Stimulated activated memory B cell treated with anti-CD40 and anti-IgM and Interleukin-4, amounts not matched to agents 10 μg/mL and 1 μg/mL and 100 μg/mL, for 72 hours (primary cell): Measurements from ENCODE around the gene IQCE.
"Not testable (repeated sequence)": the region's sequence is repeated elsewhere in the genome, so short reads cannot be mapped to it uniquely, and the experiment has no call there.

Experiments used
- ATAC-seq: fragments of 150-1000 bp; cut with Tn5 transposase; 2 replicates; pipeline ENCODE4 v1.10.0; 2021
- H3K27ac Mint-ChIP-seq: one replicate; pipeline ENCODE4 v1.8.0; 2022; ENCODE audit warnings: mild to moderate bottlenecking, mixed read lengths
- H3K27me3 Mint-ChIP-seq: one replicate; pipeline ENCODE4 v1.8.0; 2022; ENCODE audit warnings: mixed read lengths
- H3K36me3 Mint-ChIP-seq: one replicate; pipeline ENCODE4 v1.8.0; 2022; ENCODE audit warnings: mixed read lengths
- H3K4me1 Mint-ChIP-seq: one replicate; pipeline ENCODE4 v1.8.0; 2022; ENCODE audit warnings: mixed read lengths
- H3K4me3 Mint-ChIP-seq: one replicate; pipeline ENCODE4 v1.8.0; 2022; ENCODE audit warnings: mild to moderate bottlenecking, moderate library complexity, mixed read lengths
- H3K9me3 Mint-ChIP-seq: one replicate; pipeline ENCODE4 v1.8.0; 2022; ENCODE audit warnings: mixed read lengths

The IQCE gene

DNA sequence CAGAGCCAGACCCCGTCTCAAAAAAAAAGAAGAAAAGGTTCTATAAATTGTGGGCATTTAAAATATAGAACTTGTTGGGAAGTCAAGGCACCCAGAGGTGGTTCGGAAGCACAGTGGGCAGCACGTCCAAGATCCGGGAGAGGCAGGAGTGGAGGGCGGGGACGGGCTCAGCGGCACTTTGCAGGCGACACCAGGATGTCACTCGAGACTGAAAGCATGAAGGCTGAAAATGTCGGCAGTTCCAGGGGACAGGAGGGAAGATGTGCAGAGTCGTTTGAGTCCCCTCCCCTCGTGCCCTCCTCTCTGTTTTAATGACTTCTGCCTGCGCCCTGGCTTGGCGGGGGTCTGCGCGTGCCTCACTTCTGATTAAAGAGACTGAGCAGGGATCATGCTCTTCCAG is 30.6 kb downstream of the IQCE start:
- H3K36me3 Mint-ChIP-seq = peaks cover 34% of the 10 kb centered on the region
- H3K4me3 Mint-ChIP-seq = no peak overlapping the region
- H3K27ac Mint-ChIP-seq = no peak overlapping the region
- H3K4me1 Mint-ChIP-seq = no peaks in the 10 kb centered on the region
- no peaks in the 10 kb centered on the region for H3K9me3 Mint-ChIP-seq
- H3K27me3 Mint-ChIP-seq = no peaks in the 10 kb centered on the region
- no peak for ATAC-seq

DNA sequence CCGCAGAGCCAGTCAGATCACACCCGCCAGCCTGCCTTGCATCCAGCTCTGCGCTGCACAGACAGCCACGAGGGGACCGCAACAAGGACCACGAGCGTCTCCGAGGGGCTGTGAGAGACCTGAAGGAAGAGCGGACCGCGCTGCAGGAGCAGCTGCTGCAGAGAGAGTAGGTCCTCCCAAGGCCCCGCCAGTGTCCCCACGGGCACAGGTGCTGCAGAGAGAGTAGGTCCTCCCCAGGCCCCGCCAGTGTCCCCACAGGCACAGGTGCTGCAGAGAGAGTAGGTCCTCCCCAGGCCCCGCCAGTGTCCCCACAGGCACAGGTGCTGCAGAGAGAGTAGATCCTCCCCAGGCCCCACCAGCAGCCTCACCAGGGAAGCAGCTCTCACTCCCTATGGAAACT is 31.2 kb downstream of the IQCE start:
- not testable (repeated sequence) for ATAC-seq, H3K27me3 Mint-ChIP-seq, H3K4me1 Mint-ChIP-seq, H3K27ac Mint-ChIP-seq, H3K4me3 Mint-ChIP-seq, H3K9me3 Mint-ChIP-seq
- peaks cover 34% of the 10 kb centered on the region for H3K36me3 Mint-ChIP-seq

DNA sequence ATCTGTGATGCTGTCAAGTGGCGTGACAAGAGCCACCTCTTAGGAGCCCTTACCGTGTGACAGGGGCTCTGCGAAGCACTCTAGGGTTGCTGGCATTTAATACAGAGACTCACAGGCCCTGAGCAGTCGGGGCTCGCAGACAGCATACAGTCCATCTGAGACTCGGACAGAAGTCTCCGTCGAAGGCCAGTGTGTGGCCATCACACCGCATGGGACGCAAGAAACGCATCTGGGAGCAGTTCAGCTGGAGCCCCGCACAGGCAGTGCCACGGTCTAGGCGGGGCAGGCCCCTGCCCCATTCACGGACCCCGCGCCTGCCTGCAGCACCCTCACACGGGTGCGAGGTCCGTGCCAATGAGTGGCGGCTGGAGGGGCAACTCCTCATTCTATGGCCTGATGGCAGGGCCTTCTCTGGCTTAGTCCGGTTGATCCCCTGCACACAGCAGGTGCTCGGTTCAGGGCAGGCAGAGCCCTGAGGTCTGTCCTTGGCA is 33.6 kb downstream of the IQCE start:
- no peaks in the 10 kb centered on the region for H3K4me1 Mint-ChIP-seq
- H3K27ac Mint-ChIP-seq = no peak overlapping the region
- no peaks in the 10 kb centered on the region for H3K27me3 Mint-ChIP-seq
- ATAC-seq = no peak
- H3K4me3 Mint-ChIP-seq = no peak overlapping the region
- H3K36me3 Mint-ChIP-seq = peaks cover 32% of the 10 kb centered on the region
- no peaks in the 10 kb centered on the region for H3K9me3 Mint-ChIP-seq

DNA sequence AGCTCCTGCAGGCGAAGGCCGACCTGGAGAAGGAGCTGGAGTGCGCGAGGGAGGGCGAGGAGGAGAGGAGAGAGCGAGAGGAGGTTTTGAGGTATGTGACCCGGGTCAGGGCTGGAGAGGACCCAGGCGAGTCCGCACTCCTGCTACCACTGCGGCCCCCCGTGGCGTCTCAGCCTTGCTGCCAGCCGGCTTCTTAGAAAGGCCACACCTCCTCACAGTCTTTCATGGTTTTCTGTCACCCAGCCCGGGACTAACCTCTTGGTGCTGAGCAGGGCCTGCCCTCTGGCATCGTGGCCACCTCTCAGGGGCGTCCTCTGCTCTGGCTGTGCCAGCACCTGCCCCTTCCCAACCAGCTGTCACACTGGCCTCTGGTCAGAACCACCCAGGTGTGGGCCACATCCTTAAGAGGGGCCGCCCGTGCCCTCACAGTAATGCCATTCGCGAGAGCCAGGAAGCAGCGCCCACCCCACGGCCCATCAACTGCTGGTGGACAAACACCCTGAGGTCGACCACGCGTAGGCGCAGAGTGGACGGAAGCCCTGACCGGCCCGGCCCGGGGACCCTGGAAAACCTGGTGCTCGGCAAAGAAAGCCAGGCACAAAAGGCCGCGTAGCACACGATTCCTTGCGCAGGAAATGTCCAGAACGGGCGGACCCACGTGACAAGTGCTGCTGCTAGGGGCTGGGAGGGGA is 34.4 kb downstream of the IQCE start:
- Mint-ChIP-seq H3K27me3 (no peaks in the 10 kb centered on the region), H3K4me1 (no peaks in the 10 kb centered on the region), H3K36me3 (peaks cover 29% of the 10 kb centered on the region), H3K4me3 (no peak overlapping the region), H3K27ac (no peak overlapping the region), H3K9me3 (no peaks in the 10 kb centered on the region)
- ATAC-seq = no peak

DNA sequence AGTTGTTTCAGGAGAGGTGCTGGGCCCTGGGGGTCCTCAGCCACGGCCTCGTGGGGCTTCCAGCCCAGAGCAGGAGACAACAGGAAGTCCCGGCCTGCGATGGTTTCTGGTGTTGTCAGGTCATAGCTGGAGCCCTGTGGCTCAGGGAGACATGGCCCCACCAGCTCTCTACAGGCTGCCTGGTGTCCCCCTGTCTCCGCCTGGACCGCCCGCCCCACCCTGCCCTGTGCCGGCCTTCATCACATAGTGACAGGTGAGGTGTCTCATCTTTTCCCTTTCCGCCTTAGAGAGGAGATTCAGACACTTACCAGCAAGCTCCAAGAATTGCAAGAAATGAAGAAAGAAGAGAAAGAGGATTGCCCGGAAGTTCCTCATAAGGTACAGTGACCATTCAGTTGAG is 35.8 kb downstream of the IQCE start:
- peaks cover 37% of the 10 kb centered on the region for H3K36me3 Mint-ChIP-seq
- H3K27me3 Mint-ChIP-seq = no peaks in the 10 kb centered on the region
- H3K4me1 Mint-ChIP-seq = no peaks in the 10 kb centered on the region
- no peak overlapping the region for H3K27ac Mint-ChIP-seq
- no peaks in the 10 kb centered on the region for H3K9me3 Mint-ChIP-seq
- ATAC-seq = no peak
- no peak overlapping the region for H3K4me3 Mint-ChIP-seq

DNA sequence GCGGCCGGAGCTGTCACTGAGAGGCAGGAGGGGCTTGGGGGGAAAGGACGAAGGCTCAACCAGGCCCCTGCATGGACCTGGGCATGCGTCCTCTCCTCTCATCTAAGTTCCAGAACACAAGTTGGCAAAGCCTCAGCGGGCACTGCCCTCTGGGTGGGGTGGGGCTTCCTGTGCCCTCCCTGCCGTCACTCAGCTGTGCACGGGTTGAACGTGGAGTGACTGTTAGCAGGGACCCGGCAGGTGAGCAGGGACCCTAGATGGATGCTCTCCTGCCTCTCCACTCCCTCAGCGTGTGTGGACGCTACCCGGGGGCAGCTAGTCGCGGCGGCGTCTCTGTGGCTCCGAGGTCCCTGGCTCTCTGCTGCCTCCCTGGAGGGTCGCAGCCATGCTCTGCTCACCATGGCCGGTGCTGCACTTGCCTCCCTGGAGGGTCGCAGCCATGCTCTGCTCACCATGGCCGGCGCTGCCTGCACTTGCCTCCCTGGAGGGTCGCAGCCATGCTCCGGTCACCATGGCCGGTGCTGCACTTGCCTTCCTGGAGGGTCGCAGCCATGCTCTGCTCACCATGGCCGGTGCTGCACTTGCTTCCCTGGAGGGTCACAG is 36.6 kb downstream of the IQCE start:
- no peaks in the 10 kb centered on the region for H3K4me1 Mint-ChIP-seq
- peaks cover 40% of the 10 kb centered on the region for H3K36me3 Mint-ChIP-seq
- no peak overlapping the region for H3K27ac Mint-ChIP-seq
- H3K27me3 Mint-ChIP-seq = no peaks in the 10 kb centered on the region
- no peaks in the 10 kb centered on the region for H3K9me3 Mint-ChIP-seq
- no peak for ATAC-seq
- H3K4me3 Mint-ChIP-seq = no peak overlapping the region

DNA sequence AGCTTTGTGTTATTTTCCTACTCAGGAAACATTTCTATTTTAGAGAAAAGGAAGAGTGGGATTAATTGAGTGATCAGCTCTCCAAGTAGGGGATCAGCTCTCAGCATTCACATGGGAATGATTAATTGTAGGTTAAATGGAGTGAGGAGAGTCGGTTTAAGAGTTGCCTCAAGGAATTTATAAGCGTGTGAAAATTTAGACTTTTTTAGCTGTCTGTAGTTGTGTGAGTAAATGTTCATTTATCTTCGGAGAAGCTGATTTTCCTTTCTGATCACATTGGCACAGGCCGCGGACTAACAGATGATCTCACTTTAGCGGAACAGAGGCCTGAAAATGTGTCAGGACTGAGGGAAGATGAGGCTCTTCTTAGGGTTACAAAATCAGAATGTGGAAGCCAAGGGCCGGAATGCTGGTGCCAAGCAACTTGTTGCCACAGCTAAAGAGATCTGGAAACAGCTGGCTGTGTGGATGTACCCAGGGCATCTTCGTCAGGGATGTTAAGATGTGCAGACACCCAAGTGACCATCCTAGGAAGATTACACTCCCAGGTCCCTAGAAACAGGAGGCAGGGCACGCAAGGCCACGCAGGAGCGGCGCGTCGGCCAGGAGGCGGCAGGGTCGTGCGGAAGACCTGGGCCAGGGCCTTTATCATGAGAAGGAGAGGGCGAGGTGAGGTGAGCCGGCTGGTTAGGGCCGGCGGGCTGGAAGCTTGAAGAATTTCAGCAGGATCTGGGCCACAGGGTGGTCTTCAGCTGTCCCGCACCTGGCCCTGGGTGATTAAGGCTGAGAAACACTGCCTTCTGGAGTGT is 37.9 kb downstream of the IQCE start:
- Mint-ChIP-seq H3K36me3 (peaks cover 46% of the 10 kb centered on the region), H3K27me3 (no peaks in the 10 kb centered on the region), H3K27ac (no peak overlapping the region), H3K4me1 (no peaks in the 10 kb centered on the region), H3K4me3 (no peak overlapping the region), H3K9me3 (no peaks in the 10 kb centered on the region)
- no peak for ATAC-seq

DNA sequence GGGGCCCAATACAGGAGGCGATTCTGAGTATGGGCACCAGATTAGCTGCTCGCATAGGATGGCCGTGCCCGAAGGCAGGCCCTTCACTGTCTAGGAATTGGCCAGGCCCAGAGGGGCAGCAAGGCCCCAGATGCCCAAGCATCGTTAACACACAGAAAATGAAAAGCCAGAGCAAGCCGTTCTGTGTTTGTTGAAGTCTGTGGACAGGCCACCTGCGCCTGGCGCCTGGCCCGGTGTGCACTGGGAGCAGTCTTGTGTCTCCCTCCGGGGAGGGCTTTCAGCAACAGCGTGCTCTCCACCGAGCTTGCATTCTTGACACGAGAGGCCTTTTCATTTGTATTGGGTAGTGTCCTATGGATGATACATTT is 38.5 kb downstream of the IQCE start:
- Mint-ChIP-seq H3K4me3 (no peak overlapping the region), H3K27ac (no peak overlapping the region), H3K9me3 (no peaks in the 10 kb centered on the region), H3K27me3 (no peaks in the 10 kb centered on the region), H3K4me1 (no peaks in the 10 kb centered on the region), H3K36me3 (peaks cover 51% of the 10 kb centered on the region)
- ATAC-seq = no peak

DNA sequence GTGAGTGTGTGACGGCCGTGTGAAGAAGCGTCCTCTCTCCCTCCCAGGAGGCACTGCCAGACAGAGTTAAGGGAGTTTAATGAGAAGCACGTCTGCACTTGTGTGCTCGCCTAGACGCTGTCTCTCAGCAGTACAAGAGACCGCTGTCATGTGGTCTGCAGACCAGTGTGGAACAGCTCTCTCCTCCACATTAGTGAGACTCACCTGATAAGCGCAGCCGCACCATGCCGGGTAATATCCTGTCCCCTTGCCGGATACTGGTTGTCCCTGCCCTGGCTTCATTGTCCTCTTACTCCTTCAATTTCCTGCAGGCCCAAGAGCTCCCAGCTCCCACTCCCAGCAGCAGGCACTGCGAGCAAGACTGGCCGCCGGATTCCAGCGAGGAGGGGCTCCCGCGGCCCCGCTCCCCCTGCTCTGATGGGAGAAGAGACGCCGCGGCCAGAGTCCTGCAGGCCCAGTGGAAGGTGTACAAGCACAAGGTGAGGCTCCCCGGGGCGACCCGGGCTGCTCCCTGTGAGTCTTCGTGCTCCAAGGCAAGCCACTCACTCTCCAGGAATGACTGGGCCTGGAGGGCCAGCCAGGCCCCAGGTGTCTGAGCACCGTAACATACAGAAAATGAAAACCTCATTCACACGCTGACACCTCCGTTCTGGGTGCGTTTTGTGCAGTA is 39.5 kb downstream of the IQCE start:
- Mint-ChIP-seq H3K27ac (no peak overlapping the region), H3K27me3 (no peaks in the 10 kb centered on the region), H3K4me1 (peaks cover 3% of the 10 kb centered on the region), H3K36me3 (peaks cover 43% of the 10 kb centered on the region), H3K9me3 (no peaks in the 10 kb centered on the region), H3K4me3 (no peak overlapping the region)
- no peak for ATAC-seq

DNA sequence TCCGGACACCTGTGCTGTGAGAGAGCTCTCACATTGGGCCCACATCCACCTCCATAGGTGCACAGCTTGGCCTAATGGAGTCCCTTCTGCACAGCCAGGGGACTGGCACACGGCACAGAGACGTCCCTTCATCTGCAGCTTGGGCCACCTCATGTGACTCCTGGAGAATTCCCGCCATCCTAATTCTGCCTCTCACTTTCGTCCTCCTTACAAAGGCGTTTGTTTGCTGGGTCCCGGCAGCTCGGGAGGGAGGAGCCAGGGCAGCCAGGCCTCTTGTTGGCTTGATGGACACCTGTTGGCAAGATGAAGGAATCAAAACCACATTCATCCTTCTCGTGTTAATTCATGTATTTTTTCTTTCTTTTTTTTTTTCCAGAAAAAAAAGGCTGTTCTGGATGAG is 42.3 kb downstream of the IQCE start:
- no peak overlapping the region for H3K4me3 Mint-ChIP-seq
- peaks cover 25% of the 10 kb centered on the region for H3K36me3 Mint-ChIP-seq
- H3K27ac Mint-ChIP-seq = no peak overlapping the region
- ATAC-seq = no peak
- H3K9me3 Mint-ChIP-seq = no peaks in the 10 kb centered on the region
- H3K27me3 Mint-ChIP-seq = no peaks in the 10 kb centered on the region
- H3K4me1 Mint-ChIP-seq = peaks cover 5% of the 10 kb centered on the region

DNA sequence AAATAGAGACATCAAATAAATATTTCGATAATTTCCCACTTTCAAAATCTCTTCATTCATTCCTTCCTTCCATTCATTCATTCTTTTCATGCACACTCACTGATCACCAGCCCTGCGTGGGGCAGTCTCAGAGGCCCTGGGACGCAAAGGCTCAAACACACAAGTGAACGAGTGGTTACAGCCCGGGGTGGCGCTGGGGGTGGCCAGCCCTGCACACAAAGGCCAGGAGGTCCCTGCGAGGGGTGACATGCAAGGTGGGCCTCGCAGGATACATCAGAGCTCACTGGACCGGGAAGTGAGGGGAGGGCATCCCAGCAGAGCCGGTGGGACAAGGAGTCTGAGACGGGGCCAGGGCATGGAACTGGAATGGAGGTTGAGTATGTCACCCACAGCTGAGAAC is 43.1 kb downstream of the IQCE start:
- no peak for ATAC-seq
- Mint-ChIP-seq H3K4me3 (no peak overlapping the region), H3K27me3 (no peaks in the 10 kb centered on the region), H3K27ac (no peak overlapping the region), H3K4me1 (peaks cover 5% of the 10 kb centered on the region), H3K36me3 (peaks cover 22% of the 10 kb centered on the region), H3K9me3 (no peaks in the 10 kb centered on the region)

DNA sequence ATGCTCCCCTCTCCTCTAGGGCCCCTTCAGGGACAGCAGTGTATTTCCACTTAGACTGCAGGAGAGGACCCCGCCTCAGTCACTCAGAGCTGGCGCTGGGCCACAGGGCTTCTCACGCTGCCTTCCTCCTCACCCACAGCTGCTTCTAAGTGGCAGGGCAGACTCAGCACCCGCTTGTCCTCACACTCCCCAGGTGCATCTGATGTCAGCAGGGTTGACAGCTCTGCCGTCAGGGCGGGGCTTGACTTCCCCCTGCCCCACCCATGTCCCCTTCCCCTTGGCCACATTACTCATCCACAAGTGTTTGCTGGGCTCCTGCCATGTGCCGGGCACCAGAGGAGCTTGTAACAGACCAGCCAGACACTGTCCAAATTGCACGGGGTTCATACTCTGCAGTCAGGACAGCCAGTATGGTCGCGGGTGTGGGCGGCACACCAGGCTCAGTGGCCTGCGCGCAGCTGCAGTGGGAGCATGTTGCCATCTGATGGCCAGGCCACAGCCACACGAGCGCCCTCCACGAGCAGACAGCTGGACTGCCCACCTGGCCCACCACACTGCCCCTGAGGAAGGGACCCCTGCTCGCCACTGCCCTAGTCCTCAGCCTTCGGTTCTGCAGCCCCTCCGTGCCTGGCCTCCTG is 43.7 kb downstream of the IQCE start:
- no peak overlapping the region for H3K27ac Mint-ChIP-seq
- peaks cover 7% of the 10 kb centered on the region for H3K4me1 Mint-ChIP-seq
- no peaks in the 10 kb centered on the region for H3K27me3 Mint-ChIP-seq
- ATAC-seq = no peak
- no peak overlapping the region for H3K4me3 Mint-ChIP-seq
- H3K36me3 Mint-ChIP-seq = peaks cover 22% of the 10 kb centered on the region
- no peaks in the 10 kb centered on the region for H3K9me3 Mint-ChIP-seq

DNA sequence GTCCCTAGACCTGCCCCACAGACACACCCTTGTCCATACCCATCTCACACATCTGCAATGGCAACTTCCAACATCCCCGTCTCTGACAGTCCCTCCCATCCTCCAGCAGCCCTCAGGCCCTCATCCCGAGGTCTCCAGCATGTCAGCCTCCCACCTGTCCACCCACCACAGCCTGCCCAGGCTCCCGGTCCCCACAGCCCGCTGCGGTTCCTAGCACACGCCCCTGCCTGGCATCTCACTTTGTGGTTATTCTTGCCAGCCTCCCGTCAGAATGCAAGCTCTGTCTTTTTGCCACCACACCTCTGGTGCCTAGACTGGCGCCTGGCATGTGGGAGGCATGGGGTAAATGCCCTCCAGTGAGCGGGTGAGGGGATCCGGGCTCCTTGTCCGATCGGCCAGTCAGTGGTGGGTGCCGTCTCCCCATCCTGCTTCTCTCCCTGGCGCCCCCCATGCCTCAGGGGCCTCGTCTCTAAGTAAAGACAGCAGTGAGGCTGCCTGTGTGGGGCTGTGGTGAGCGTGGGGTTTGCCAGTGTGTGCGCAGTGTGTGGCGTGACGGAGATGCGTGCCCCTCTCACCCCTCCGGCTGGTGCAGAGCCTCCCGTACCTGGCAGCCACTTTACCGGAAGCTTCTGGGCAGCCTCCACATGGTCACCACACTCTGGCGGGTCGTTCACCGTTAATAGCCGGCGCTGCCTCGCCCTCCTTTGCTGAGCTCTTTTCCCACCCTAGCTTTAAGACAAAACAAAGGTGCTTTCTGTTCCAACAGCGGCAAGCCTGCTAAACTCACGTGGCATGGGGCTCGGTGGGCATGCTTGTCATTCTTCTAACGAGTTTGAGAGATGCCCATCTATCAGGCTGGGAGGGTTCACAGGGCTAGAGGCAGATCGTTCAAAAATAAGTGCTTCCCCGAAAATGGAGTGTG is 44.5 kb downstream of the IQCE start:
- H3K9me3 Mint-ChIP-seq = no peaks in the 10 kb centered on the region
- no peak overlapping the region for H3K4me3 Mint-ChIP-seq
- no peak overlapping the region for H3K27ac Mint-ChIP-seq
- ATAC-seq = no peak
- H3K36me3 Mint-ChIP-seq = peaks cover 22% of the 10 kb centered on the region
- peaks cover 13% of the 10 kb centered on the region for H3K4me1 Mint-ChIP-seq
- H3K27me3 Mint-ChIP-seq = no peaks in the 10 kb centered on the region

DNA sequence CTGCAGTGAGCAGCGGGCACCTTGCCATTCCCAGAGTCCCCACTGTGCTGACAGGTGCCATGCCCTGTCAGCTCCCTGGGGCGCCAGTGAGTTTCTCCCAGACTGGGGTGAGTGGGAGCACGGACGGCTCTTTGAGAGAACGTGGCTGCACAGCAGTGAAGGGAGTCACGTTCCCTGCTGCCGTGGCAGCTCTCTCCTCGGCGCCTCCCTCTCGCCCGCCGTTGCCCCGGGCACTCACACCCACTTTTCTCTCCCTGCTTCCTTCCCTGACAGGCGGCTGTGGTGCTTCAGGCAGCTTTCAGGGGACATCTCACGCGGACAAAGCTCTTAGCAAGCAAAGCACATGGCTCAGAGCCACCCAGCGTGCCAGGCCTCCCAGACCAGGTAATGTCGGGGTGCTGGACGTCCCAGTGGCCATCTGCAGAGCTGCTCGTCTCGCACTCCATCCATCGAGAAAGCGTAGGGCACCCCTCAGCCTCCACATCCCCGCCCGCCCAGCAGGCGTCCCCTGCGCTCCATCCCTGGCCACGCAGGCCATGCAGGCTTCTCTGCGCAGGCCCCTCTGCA is 45.9 kb downstream of the IQCE start:
- Mint-ChIP-seq H3K27me3 (no peaks in the 10 kb centered on the region), H3K27ac (no peak overlapping the region), H3K9me3 (no peaks in the 10 kb centered on the region), H3K4me1 (peaks cover 24% of the 10 kb centered on the region), H3K36me3 (peaks cover 14% of the 10 kb centered on the region), H3K4me3 (no peak overlapping the region)
- ATAC-seq = no peak
